Left lung (tissue), 10 donors: ENCODE data around the gene EXOC2. TPM values are rescaled to one million over a fixed set of nuclear protein-coding genes. Genes with fewer than 3 reads are reported as not detected.
A peak's percentile ranks its signal among the peaks of the same experiment; 100 is the strongest.

Experiments used
- ATAC-seq: fragments of 200-7000 bp; cut with Tn5 transposase; one replicate; pipeline ENCODE4 v1.9.1; 2020; ENCODE audit warnings: moderate library complexity
- DNase-seq, 4 donors: peaks; one replicate each; pipeline ENCODE4 v3.0.0-alpha.2; 2013 to 2020
- H3K27ac ChIP-seq, 2 donors: fragments of 200-600 bp; sonication (generic) in 1 of 2; one replicate each; pipeline versions ENCODE4 v1.5.0 to v1.8.0; 2020 to 2021
- H3K27me3 ChIP-seq, 2 donors: fragments of 200-600 bp; sonication (generic) in 1 of 2; one replicate each; pipeline versions ENCODE4 v1.5.0 to v1.8.0; 2020 to 2021
- H3K36me3 ChIP-seq, 2 donors: fragments of 200-600 bp; sonication (generic) in 1 of 2; one replicate each; pipeline versions ENCODE4 v1.5.0 to v1.8.0; 2020 to 2021
- H3K4me1 ChIP-seq, 2 donors: fragments of 200-600 bp; one replicate each; pipeline ENCODE4 v1.8.0; 2021
- H3K4me3 ChIP-seq, 2 donors: fragments of 200-600 bp; sonication (generic) in 1 of 2; one replicate each; pipeline versions ENCODE4 v1.5.0 to v1.8.0; 2020 to 2021; ENCODE audit warnings: mild to moderate bottlenecking in 1 of 2
- H3K9me3 ChIP-seq, 2 donors: fragments of 200-600 bp; sonication (generic) in 1 of 2; one replicate each; pipeline versions ENCODE4 v1.5.0 to v1.8.0; 2020 to 2021
- CTCF ChIP-seq, 2 donors: fragments of 200-600 bp; sonication (generic) in 1 of 2; IDR thresholded peaks; one replicate each; pipeline versions ENCODE4 v1.5.0 to v1.8.0; 2021; ENCODE audit warnings: antibody characterized with exemption in 2 of 2
- intact Hi-C, 2 donors: fragments of 100-400 bp; cut with DNase I; formaldehyde crosslinking; loops; one replicate each; pipeline versions ENCODE4 v1.11.2 to v1.14.2; 2022
- polyA plus RNA-seq, 6 donors: library from polyadenylated mRNA; unstranded; fragments of 120-200 nt; gene quantifications; one replicate each; pipeline ENCODE4 v1.2.1, GENCODE V29; 2013; ENCODE audit not compliant: insufficient read length in 6 of 6
- total RNA-seq, 2 donors: library from RNA; stranded (reverse); fragmentation: NEBNext Ultra II Directional; extraction: Animal tissue kit (Norgen Biotek cat#: 25700); gene quantifications; one replicate each; pipeline ENCODE4 v1.2.1, GENCODE V29; 2021
- donor health status: DM: no; HTN: yes; CAD: no.
- donor health status: DM: no; HTN: no; CAD: no.

The EXOC2 gene
- total and polyA plus RNA-seq, 8 donors, result 19.8 to 30.4 (median 28.4) TPM

- H3K4me3 ChIP-seq, result no peak overlapping the region
- no peak for TF ChIP-seq CTCF (IDR thresholded peaks at IDR 0.05)
- no peaks in the 10 kb centered on the region for H3K9me3 ChIP-seq
- H3K4me1 ChIP-seq, result peaks cover 3 to 17% of the 10 kb centered on the region in 2 donors
- H3K27me3 ChIP-seq, result no peaks in the 10 kb centered on the region
- no peak overlapping the region for H3K27ac ChIP-seq
- intact Hi-C loops, result no loop called here
- H3K36me3 ChIP-seq, result no peaks in the 10 kb centered on the region
- DNase-seq (peak in 1 of 4 donors; percentile 27), ATAC-seq (no peak)
Observed at GRCh38 chr6:679282-679681, 13.7 kb downstream of the EXOC2 start.

DNA sequence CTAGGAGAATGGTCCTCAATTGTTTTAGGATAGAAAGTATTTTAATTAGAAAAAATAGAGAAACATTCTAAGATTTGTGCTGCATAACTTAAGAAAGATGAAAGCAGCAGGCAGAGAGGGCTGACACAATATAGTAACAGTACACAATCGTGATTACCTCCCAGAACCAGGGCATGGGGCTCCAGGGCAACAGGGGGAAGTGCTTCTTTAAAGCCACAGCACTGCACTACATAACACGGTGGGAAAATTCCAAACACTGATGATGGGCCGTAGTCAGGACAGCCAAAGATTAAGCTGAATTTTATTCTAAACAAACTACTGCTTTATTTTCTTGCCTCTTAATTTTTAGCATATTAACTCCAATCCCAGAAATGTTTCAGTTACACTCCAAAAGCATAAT, 14.4 kb downstream of the EXOC2 start:
- Histone ChIP-seq H3K9me3 (no peaks in the 10 kb centered on the region), H3K4me1 (peaks cover 0 to 10% of the 10 kb centered on the region in 2 donors), H3K4me3 (no peak overlapping the region), H3K36me3 (no peaks in the 10 kb centered on the region), H3K27me3 (no peaks in the 10 kb centered on the region), H3K27ac (no peak overlapping the region)
- no peak for TF ChIP-seq CTCF (IDR thresholded peaks at IDR 0.05)
- DNase-seq, result no peak
- no peak for ATAC-seq
- intact Hi-C loops, result no loop called here

DNA sequence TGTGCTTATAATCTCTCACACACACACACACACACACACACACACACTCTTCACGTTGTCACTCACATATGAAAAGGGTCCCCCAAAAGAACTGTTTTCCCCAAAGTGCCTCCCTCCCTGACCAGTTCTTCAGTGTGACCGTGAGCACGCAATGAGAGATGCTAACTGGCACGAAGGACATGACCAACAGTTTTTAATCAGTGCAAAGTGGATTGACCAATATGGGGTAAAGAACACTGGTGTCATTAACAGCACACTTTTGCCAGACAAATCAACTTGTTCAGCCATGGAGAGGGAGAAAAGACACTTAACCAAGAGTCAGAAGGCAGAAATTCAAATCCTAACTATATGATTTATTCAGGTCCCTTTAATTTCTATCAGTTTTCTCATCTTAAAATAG, 15.0 kb downstream of the EXOC2 start:
- Histone ChIP-seq H3K36me3 (no peaks in the 10 kb centered on the region), H3K9me3 (no peaks in the 10 kb centered on the region), H3K4me3 (no peak overlapping the region), H3K4me1 (peaks cover 0 to 5% of the 10 kb centered on the region in 2 donors), H3K27ac (no peak overlapping the region), H3K27me3 (no peaks in the 10 kb centered on the region)
- DNase-seq, result no peak
- no peak for TF ChIP-seq CTCF (IDR thresholded peaks at IDR 0.05)
- no peak for ATAC-seq
- intact Hi-C loops, result no loop called here

- TF ChIP-seq CTCF (IDR thresholded peaks at IDR 0.05), result no peak
- Histone ChIP-seq H3K36me3 (no peaks in the 10 kb centered on the region), H3K4me3 (no peak overlapping the region), H3K27ac (no peak overlapping the region), H3K9me3 (no peaks in the 10 kb centered on the region), H3K4me1 (no peaks in the 10 kb centered on the region), H3K27me3 (no peaks in the 10 kb centered on the region)
- no peak for DNase-seq
- intact Hi-C loops, result no loop called here
- ATAC-seq, result no peak
Observed at GRCh38 chr6:674956-675355, 18.0 kb downstream of the EXOC2 start.

DNA sequence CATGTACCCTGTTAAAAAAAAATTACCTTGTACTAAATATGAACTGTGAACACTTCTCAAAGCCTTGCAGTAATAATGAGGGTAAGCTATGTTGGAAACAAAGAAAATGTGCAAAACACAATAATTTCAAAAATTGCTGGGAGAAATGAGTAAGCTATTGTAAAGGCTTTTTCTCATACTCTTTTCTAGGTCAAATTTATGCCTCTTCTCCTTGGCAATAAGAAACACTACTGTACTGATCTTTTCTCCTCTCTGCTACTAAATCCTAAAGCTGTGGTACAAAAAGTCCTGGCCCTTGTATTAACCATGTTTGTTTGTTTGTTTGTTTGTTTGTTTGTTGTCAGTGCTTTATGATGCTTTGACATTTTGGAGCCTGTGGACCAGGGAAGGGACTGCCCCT, 18.5 kb downstream of the EXOC2 start:
- ATAC-seq (no peak), DNase-seq (no peak)
- H3K27me3 ChIP-seq, result no peaks in the 10 kb centered on the region
- no peak overlapping the region for H3K4me3 ChIP-seq
- H3K9me3 ChIP-seq, result no peaks in the 10 kb centered on the region
- no peak overlapping the region for H3K27ac ChIP-seq
- intact Hi-C loops, result no loop called here
- H3K36me3 ChIP-seq, result no peaks in the 10 kb centered on the region
- TF ChIP-seq CTCF (IDR thresholded peaks at IDR 0.05), result no peak
- no peaks in the 10 kb centered on the region for H3K4me1 ChIP-seq
